HG02763 (cell line): ENCODE measurements around the gene GMFB.

Source experiments
- ATAC-seq: cut with Tn5 transposase; IDR thresholded peaks from one replicate; pipeline ENCODE4 v1.9.1; 2021; ENCODE audit warnings: mild to moderate bottlenecking, moderate library complexity; ENCODE audit not compliant: unreplicated experiment

The GMFB gene

DNA sequence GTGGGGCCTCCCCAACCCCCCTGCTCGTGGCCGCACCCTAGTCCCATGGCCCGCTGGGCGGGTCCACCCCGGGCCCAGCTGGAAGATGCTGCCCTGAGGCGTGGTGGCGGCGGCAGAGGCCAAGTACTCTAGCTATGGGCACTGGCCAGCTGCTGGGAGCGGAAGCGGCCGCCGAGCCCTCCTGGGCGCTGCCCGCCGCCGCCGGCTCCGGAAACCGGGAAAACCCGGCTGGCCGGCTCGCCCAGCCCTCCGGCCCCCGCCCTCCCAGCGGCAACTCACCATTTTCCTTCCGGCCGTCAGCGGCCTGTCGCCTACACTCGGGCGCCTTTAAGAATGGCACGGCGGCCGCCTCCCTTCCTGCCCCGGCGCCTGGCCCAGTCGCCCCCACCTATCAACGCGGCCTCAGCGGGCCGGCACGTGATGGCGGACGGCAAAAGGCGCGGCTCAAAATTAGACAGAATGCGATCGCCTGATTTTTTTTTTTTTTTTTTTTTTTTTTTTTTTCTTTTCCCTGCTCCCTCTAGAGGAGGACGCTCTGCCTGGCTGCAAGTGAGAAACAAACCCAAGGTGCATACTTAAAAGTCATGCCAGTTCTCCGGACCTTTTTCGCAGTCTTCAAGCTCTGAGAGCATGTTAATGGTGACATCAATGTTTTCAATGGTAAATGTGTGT, at the start of gene GMFB:
Gene GMFB, minus strand, starts transcription at position 335 of the 672 bp plus-strand sequence. Its CDS starts 53 bp downstream, at position 282.
- peak; percentile 96 for ATAC-seq

DNA sequence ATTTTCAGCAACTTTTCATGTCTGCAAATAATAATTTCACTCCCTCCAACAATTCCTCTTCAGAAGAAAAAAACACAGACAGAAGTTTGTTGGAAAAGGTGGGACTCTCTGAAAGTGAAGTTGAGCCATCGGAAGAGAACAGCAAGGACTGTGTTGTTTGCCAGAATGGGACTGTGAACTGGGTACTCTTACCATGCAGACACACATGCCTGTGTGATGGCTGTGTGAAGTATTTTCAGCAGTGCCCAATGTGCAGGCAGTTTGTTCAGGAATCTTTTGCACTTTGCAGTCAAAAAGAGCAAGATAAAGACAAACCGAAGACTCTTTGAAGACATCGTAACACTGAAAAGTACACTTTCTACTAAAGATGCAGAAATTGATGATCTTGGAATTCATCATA, 49.3 kb upstream of the GMFB start:
- ATAC-seq: no peak

DNA sequence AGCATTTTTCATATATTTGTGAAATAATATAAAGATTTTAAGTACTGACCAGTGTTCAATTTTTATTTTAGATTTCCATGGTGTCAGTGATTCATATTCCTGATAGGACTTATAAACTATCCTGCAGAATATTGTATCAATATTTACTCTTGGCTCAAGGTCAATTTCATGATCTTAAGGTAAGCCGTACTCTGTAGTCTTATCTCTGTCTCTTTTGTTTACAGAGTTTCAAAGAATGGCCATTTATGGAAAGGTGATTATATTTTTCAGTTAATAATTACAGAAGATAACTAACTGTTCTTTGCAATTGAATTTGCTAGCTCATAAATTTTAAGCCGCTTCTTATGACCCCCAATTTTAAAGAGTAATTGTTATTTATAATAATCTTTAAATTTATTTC, 48.9 kb upstream of the GMFB start:
- no peak for ATAC-seq

DNA sequence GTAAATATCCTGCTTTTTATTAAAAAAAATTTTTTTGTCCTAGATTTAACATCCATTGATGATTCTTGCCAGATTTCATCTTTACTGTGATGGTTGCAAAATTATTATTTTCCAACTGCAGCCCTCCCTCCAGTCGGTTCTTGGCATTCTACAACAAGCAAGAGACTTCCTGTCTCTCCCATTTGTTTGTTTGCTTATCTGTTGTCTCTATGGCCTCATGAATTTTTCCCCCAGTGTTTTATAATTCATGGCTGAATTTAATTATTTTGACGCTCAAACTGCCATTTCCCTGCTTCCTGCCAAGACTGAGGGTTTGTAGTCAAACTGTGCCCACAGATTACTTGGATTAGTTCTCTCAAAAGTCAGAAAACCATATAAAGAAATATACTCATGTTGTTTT, 46.9 kb upstream of the GMFB start:
- no peak for ATAC-seq

DNA sequence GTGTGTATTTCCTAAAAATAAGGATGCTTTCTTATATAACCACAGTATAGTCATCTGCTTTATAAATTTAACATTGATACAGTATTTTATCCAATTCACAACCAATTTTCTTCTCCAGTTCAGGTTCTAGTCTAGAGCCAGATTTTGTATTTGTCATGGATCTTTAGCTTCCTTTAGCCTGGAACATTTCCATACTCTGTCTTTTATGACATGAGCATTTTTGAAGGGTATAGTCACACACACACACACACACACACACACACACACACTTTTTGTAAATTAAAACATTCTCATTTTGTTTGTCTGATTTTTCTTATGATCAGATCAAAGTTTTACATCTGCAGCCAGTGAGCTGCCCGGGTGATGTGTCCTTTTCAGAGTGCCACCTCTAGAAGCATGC, 46.3 kb upstream of the GMFB start:
- ATAC-seq: no peak

DNA sequence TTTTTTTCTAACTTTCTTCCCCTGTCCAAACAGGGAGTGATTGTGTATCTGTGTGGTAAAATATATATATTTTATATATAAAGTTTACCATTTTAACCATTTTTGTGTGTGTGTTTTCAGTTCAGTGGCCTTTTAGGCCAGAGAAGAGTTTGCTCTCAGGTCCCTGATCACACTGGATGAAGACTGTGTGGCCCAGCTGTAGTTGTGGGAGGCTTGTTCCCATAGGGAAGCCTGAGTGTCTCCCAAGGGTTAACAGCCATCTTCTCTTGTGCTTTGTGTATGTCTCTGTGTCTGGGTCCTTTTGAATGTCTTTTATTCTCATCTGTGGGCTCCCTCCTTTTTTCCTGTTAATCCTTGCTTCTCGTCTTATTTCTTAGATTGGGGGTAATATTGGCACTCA, 44.3 kb upstream of the GMFB start:
- no peak for ATAC-seq

DNA sequence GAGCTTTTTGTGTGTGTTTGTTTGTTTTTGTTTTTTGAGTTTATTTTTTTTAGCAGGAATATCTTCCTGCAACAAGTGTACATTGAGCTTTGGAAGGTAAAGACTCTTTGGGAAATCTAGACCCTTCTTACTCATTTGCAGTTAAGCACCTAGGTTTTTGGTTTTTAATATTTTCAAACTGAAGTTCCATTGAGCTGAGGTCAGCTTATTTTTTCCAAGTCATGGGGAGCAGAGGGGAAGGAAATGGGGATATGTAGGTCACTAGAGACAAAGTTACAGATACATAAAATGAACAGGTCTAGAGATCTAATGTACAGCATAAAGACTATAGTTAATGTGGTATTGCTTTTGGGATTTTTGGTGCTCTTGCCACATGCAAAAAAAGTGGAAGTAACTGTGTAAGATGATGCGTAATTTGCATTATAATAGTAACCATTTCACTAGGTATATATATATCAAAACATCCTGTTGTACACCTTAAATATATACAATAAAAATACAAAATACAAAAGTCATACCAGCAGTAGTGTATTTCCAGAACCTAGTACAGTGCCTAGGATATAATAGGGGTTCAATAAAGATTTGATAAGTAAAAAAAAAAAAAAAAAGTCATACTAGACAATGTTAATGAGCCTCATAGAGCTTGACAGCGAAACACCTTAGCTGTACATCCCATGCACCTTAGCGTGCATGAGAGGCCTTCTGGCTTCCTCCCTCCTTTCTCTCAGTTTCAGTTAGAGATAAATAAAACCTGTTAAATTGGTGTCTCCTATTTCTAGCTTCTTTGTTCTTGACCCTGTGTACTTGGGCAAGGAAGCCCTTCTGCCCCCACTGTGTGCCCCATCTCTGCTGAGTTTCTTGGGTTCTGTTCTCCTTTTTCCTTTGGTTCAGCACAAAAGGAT, 43.6 kb upstream of the GMFB start:
- peak; percentile 90 for ATAC-seq

DNA sequence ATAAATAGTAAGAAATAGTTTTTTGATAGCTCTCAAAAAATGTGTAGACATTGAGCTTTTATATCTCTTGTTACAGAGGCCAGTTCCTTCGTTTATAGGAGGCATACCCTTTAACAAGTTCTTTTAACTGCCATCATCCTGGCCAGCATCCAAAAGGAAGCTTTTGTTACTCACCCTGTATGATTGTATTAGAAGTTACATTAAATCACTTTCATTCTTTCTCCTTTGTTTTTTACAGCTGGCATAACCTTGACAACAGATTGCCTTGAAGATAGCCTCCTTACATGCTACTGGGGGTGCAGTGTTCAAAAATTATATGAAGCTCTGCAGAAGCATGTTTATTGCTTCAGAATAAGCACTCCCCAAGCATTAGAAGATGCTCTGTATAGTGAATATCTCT, 41.0 kb upstream of the GMFB start:
- ATAC-seq: no peak

DNA sequence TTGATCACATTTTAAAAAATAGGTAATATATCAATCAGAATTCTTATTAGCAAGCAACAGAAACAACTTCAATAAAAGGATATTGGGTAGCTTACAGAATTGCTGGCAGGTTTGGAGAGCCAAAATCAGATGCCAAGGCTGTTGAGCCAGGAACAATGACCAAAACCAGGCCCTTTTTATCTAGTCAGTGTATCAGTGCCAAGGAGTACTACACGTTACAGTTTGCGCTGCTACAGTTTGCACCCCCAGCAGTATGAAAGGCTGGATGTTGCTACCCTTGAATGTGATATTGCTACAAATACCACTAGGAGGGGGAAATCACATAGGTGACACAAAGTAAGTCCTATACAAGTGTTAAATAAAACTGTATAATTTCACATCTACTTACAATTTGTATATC, 40.2 kb upstream of the GMFB start:
- ATAC-seq: no peak

DNA sequence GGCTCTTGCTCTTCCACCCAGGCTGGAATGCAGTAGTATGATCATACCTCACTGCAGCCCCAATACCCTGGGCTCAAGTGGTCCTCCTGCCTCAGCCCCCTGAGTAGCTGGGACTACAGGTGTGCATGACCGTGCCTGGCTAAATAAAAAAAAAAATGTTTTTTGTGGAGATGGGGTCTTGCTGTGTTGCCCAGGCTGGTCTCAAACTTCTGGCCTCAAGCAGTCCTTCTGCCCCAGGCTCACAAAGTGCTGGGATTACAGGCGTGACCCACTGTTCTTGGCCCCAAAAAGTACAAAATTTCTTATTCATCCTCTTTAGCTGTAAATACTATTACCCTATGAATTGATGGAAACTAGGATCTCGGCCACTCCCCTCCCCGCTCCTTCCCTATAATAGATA, 35.6 kb upstream of the GMFB start:
- no peak for ATAC-seq

DNA sequence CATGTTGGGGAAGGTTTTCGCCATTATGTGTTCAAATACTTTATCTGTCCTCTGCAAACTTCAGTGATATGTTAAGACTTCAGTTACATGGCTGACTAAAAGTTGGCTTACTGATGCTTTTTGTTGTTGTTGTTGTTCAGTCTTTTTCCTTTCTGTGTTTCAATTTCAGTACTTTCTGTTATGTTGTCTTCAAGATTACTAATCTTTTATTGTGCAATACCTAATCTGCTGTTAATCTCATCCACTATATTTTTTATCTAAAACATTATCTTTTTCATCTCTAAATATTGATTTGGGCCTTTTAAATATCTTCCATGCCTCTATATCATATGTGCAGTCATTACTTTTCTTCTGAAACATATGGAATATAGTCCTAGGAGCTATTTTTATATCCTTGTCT, 27.9 kb upstream of the GMFB start:
- no peak for ATAC-seq

DNA sequence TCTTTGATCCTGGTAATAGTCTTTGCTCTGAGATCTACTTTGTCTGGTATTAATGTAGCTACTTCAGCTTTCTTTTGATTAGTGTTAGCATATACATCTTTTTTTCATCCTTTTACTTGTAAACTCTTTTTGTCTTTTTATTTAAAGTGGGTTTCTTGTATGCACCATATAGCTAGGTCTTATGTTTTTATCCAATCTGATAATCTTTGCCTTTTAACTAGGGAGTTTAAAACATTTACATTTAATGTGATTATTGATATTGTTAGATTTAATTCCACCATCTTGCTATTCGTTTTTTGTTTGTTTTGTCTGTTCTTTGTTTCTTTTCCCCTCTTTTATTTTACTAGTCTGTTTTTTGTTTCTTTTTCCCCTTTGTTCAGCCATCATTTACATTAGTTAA, 26.9 kb upstream of the GMFB start:
- ATAC-seq: no peak

DNA sequence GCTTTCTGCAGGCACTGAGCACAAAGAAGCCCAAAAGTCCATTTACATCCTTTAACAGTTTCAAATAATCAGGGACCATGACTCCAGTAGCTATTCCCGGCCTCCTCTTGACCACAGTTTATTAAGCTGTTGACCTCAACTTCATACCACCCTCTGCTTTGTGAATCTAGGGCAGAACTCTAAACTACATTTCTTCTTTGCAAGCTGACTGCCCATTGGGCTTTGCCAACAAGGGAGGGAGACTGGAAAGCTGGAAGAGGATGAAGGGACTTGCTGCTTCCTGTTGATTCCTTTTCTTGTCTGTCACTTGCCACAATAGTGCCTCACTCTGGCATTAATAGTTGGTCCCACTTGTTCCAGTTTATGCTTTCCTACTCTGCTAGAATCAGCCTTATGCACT, 23.6 kb upstream of the GMFB start:
- no peak for ATAC-seq

DNA sequence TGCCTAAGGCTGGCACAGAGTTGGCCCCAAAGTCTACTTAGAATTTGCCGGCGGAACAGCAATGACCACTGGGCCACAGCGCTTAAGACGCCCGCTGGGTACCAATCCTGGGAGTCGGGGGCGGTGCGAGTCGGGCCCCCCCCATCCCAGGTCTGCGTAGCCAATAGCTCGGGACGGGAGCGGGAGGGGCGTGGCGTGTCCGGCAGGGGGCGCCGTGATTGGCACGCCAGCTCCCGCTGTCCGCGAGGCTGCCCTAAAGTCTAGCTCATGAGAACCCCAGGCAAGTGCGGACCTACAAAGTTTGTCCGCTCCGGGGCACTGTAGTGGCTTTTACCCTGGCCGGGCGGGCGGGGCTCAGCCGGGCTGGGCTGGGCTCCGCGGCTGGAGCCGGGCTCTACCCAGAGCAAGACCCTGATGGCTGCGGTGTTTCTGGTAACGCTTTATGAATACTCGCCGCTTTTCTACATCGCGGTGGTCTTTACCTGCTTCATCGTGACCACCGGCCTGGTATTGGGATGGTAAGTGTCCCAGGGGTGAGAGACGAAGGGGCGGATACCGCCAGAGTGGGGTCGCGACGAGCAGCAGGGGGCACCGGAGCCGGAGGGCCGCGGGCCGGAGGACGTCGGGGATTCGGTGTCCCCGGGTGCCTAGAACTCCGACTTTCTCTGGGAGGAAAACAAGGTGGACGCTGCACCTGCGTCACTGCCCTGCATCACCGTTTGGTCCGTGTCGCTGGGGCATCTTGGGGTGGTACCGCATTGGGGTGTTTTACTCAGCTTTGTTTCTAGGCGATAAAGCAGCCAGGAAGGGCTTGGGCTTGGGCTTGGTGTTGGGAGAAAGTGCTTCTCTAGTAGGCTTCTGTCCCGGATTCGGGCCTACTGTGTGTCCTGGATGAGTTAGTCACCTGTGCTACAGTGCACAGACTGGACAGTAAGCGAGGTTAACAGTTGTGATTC, 21.0 kb upstream of the GMFB start, which contains the start of gene CGRRF1:
Gene CGRRF1, plus strand, starts transcription at position 361 of the 956 bp plus-strand sequence. Its CDS starts 54 bp downstream, at position 415.
- ATAC-seq: peak; percentile 97

DNA sequence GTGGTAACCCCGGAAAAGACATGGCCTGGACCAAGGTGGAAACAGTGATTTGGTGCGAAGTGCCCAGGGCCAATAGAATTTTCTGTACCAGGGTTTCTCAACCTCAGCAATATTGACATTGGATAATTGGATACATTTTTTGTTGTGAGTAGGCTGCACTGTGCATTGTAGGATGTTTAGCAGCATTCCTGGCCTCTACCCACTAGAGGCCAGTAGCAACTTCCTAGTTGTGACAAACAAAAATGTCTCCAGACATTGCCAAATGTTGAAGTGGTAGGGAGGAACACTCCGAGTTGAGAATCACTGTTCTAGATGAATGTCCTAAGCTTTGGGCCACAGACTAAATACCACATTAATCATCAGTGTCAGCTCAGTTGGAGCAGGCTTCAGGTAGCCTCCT, 14.7 kb upstream of the GMFB start:
- ATAC-seq: no peak

DNA sequence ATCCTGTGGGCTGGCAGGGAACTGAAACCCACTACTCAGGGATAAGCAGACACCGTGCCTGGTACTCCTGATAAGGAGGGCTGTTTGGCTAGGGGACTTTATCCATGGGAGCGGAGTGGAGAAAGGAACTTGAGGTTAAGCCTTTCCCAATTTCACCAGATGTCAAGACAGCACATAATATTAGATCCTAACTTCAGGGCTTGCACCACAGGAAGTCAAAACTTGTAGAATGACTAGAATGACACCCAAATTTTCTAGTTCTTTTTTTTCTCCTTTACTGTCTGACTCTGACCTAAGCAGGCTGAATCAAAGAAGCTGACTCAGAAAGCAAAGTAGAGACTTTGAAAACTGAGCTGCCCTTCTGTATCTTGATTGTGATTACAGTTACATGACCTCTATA, 13.8 kb upstream of the GMFB start:
- no peak for ATAC-seq

DNA sequence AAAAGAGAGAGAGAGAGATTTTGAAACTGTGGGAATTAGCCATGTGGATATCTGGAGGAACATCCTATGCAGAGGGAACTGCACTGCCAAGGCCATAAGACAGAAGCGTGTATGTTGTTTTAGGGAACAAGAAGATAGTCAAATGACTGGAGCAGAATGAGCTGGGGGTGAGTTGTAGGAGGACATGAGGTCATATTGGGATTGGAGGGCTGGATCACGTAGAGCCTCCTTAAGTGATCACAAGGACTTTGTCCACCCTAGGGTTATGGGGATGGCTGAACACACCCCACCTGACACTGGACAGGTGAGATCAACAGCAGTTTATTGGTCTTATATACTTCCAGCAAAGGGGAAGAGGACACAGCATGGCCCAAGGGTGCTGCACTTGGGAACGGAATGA, 12.7 kb upstream of the GMFB start:
- ATAC-seq: no peak

DNA sequence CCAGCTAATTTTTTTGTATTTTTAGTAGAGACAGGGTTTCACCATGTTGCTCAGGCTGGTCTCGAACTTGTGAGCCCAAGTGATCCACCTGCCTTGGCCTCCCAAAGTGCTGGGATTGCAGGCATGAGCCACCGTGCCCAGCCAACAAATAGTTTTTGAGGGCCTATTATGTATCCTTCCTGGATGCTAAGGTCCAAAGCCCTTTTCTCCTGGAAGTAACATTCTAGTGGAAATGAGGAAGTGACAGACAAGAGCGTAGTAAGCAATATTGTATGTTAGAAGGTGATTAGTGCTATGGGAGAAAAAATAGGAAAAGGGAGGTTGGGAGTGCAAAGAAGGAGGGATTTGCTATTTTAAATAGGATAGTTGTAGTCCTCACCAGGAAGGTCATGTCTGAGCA, 12.0 kb upstream of the GMFB start:
- no peak for ATAC-seq

DNA sequence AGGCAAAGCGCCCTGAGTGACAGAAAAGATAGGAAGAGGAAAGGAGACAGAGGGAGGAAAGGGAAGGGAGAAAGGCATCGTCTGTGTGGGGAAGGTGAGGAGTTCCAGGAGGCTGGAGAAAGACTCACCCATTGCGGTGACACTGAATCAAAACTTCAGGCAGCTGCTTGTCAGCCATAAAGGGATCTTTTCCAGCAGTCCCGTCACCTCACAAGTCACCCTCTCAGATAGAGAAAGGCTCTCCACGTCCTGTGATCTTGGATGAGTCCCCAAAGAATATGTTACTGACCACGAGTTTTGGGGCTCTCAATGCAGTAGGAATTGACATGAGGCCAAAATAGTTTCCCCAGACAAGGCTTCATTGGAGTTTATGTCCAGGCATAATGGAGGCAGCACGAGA, 9.8 kb upstream of the GMFB start:
- no peak for ATAC-seq

DNA sequence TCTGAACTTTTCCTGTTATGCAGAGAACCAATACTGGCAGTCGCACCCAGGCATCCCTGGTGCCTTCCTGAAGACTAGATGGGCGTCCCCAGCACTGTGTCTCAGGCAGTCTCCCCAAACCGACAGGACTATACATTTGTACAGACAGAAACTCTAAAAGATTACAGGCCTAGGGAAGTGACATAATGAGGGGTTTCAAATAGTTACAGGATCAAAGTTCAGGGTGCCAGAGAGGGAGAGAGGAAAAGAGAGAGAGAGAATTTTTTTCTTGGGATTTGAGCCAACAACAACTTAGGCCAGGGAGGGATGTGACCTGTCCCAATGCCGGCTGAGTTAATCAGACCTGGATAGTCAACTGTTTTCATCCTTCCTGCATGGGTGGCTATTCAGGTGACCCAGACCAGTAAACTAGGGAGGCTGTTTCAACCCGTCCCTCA, 9.3 kb upstream of the GMFB start:
- no peak for ATAC-seq

DNA sequence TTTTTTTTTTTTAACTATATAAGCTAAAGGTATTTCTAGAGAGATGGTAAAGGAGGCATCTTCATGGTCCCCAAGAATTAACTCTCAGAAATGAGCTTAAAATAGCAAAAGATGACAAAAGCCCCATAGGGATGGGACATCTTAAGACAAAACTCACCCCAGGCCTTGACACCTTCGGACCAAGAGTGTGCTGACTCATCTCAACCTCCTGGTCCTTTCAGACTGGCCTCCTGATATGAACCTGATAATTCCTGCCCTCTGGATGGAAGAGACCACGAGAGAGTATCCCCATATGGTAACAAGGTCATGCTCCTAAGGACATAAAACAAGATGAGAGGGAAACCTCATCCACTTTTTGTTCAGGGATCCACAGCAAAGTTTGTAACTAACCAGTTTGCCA, 8.4 kb upstream of the GMFB start:
- no peak for ATAC-seq
